Measurements from ENCODE around the gene RASL11B.

The RASL11B gene

DNA sequence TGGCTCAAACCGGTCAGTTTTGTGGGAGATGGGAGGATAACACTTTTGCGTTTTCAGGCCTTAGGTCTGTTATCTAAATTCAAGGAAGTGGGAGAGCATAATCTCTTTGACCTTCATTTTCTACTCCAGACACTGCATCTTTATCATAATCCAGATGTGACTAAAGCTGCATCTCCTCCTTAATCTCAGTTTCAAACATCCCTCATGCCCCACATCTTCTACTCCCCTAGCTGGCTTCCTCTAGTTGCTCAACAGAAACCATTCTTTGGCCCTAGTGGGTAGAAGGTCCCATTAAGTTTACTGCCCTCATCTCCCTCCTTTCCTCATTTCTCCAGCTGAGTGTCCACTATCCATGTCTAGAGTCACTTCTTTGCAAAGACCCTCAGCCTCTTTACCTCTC, 18.8 kb upstream of the RASL11B start:
- no peak overlapping the region for H3K9ac ChIP-seq
- H3K79me2 ChIP-seq = no peaks in the 10 kb centered on the region
- TF ChIP-seq, protein P1, sequence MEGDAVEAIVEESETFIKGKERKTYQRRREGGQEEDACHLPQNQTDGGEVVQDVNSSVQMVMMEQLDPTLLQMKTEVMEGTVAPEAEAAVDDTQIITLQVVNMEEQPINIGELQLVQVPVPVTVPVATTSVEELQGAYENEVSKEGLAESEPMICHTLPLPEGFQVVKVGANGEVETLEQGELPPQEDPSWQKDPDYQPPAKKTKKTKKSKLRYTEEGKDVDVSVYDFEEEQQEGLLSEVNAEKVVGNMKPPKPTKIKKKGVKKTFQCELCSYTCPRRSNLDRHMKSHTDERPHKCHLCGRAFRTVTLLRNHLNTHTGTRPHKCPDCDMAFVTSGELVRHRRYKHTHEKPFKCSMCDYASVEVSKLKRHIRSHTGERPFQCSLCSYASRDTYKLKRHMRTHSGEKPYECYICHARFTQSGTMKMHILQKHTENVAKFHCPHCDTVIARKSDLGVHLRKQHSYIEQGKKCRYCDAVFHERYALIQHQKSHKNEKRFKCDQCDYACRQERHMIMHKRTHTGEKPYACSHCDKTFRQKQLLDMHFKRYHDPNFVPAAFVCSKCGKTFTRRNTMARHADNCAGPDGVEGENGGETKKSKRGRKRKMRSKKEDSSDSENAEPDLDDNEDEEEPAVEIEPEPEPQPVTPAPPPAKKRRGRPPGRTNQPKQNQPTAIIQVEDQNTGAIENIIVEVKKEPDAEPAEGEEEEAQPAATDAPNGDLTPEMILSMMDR (IDR thresholded peaks at IDR 0.05) = no peak
- H3K4me2 ChIP-seq (ENCODE audit: low read length) = no peak overlapping the region
- no peaks in the 10 kb centered on the region for H3K27me3 ChIP-seq (ENCODE audit: control insufficient read depth, insufficient read depth, low read length)
- peak overlapping the region; percentile 56 for H2AFZ ChIP-seq
- no peaks in the 10 kb centered on the region for H3K36me3 ChIP-seq (ENCODE audit: control insufficient read depth, insufficient read depth, low read length)
- H3K9me3 ChIP-seq (ENCODE audit: control insufficient read depth, low read length) = no peaks in the 10 kb centered on the region
- H3K4me3 ChIP-seq (ENCODE audit: low read depth, low read length) = no peak overlapping the region
- peaks cover 2% of the 10 kb centered on the region for H3K4me1 ChIP-seq
- H3K27ac ChIP-seq = no peak overlapping the region

DNA sequence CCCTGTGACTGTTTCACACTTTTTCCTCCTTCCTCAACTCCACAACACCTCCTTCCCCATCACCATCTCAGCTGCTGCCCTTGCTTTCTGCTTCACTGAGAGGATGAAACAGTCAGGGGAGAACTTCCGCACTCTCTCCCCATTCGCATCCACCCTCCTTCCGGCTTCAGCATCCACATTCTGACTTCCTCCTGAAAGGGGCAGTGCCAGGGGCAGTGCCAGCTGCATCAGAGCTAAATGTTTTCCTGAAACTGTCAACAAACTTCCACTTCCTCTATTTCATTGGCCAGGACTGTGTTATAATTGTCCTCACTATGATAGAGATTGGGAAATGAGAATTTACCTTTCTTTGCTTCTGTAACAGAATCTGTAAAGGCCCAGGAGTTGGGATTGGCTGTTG, 18.2 kb upstream of the RASL11B start:
- H3K9ac ChIP-seq = no peak overlapping the region
- no peaks in the 10 kb centered on the region for H3K36me3 ChIP-seq (ENCODE audit: control insufficient read depth, insufficient read depth, low read length)
- H3K4me3 ChIP-seq (ENCODE audit: low read depth, low read length) = no peak overlapping the region
- H3K79me2 ChIP-seq = no peaks in the 10 kb centered on the region
- TF ChIP-seq, protein P1 (IDR thresholded peaks at IDR 0.05) = no peak
- no peaks in the 10 kb centered on the region for H3K27me3 ChIP-seq (ENCODE audit: control insufficient read depth, insufficient read depth, low read length)
- H3K4me1 ChIP-seq = peaks cover 2% of the 10 kb centered on the region
- no peak overlapping the region for H3K27ac ChIP-seq
- H3K4me2 ChIP-seq (ENCODE audit: low read length) = no peak overlapping the region
- H2AFZ ChIP-seq = no peak overlapping the region
- H3K9me3 ChIP-seq (ENCODE audit: control insufficient read depth, low read length) = no peaks in the 10 kb centered on the region

DNA sequence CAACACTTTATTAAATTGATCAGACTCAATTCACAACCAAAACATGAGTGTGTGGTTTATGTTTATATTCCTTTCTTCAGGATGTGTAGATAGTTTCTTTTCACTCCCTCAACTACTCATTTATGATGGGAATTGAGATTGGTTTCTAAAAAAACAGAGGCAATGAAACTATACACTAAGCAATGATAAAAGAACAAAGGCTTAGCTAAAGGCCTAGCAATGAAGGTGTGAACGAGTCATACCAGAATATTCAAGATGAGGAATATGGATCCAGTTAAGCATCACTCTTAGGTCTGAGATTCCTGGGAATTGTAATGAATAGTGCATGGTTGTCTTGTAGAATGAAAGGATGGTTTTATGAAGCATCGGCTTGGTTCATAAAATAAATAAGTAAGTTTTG, 17.5 kb upstream of the RASL11B start:
- no peaks in the 10 kb centered on the region for H3K36me3 ChIP-seq (ENCODE audit: control insufficient read depth, insufficient read depth, low read length)
- no peaks in the 10 kb centered on the region for H3K9me3 ChIP-seq (ENCODE audit: control insufficient read depth, low read length)
- H3K4me2 ChIP-seq (ENCODE audit: low read length) = no peak overlapping the region
- no peak overlapping the region for H3K27ac ChIP-seq
- no peak overlapping the region for H2AFZ ChIP-seq
- TF ChIP-seq, protein P1 (IDR thresholded peaks at IDR 0.05) = no peak
- no peak overlapping the region for H3K4me3 ChIP-seq (ENCODE audit: low read depth, low read length)
- peaks cover 2% of the 10 kb centered on the region for H3K4me1 ChIP-seq
- no peak overlapping the region for H3K9ac ChIP-seq
- no peaks in the 10 kb centered on the region for H3K27me3 ChIP-seq (ENCODE audit: control insufficient read depth, insufficient read depth, low read length)
- no peaks in the 10 kb centered on the region for H3K79me2 ChIP-seq

DNA sequence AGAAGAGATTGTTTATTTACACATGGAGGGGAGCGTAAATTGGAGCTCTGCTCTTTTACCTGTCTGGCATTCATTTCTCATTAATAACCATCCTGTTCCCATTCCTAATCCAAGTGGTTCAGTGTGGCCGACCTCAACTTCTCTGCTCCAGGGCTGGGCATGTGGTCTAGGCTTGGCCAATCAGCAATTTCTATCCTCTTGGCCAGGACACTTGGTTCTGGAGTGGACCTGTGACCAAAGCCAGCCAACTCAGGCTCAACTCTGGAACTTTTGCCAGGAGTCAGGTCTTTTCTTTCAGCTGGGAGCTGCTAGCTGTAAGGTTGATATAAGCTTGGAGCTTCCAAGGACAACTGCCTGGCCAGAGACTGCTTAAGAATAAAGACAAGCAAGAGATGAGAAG, 15.6 kb upstream of the RASL11B start:
- TF ChIP-seq, protein P1 (IDR thresholded peaks at IDR 0.05) = no peak
- H3K9me3 ChIP-seq (ENCODE audit: control insufficient read depth, low read length) = no peaks in the 10 kb centered on the region
- H3K36me3 ChIP-seq (ENCODE audit: control insufficient read depth, insufficient read depth, low read length) = no peaks in the 10 kb centered on the region
- no peak overlapping the region for H3K9ac ChIP-seq
- H3K4me2 ChIP-seq (ENCODE audit: low read length) = no peak overlapping the region
- H3K4me1 ChIP-seq = peaks cover 2% of the 10 kb centered on the region
- no peaks in the 10 kb centered on the region for H3K79me2 ChIP-seq
- H3K4me3 ChIP-seq (ENCODE audit: low read depth, low read length) = no peak overlapping the region
- no peak overlapping the region for H2AFZ ChIP-seq
- no peak overlapping the region for H3K27ac ChIP-seq
- no peaks in the 10 kb centered on the region for H3K27me3 ChIP-seq (ENCODE audit: control insufficient read depth, insufficient read depth, low read length)

DNA sequence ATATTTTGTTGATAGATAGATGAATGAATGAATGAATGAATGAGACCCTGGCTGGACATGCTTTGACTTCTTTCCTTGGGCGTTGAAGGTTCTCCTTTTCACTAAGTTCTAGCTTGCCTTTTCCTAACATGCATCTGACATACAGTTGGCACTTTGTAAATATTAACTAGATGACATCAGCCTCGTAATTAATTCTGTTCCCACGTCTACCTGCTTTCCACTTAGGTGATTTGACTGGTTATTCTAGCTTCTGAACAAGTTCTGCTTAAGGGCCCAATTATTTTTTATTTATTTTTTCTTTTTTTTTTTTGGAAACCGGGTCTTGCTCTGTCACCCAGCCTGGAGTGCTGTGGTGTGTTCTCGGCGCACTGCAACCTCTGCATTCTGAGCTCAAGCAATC, 13.9 kb upstream of the RASL11B start:
- Histone ChIP-seq H3K9me3 (ENCODE audit: control insufficient read depth, low read length) (no peaks in the 10 kb centered on the region), H3K36me3 (ENCODE audit: control insufficient read depth, insufficient read depth, low read length) (no peaks in the 10 kb centered on the region), H3K79me2 (no peaks in the 10 kb centered on the region), H3K9ac (no peak overlapping the region), H2AFZ (no peak overlapping the region), H3K4me3 (ENCODE audit: low read depth, low read length) (no peak overlapping the region), H3K4me1 (no peaks in the 10 kb centered on the region), H3K27me3 (ENCODE audit: control insufficient read depth, insufficient read depth, low read length) (no peaks in the 10 kb centered on the region), H3K4me2 (ENCODE audit: low read length) (no peak overlapping the region), H3K27ac (no peak overlapping the region)
- TF ChIP-seq, protein P1 (IDR thresholded peaks at IDR 0.05) = no peak

Data from parathyroid adenoma (tissue), 2 donors.